Calu3 (cell line): ENCODE measurements around the gene SRPK2. TPM values are rescaled to one million over a fixed set of nuclear protein-coding genes. Genes with fewer than 3 reads are reported as not detected.

ENCODE experiments used
- BruUV-seq: library from RNA; stranded (reverse); fragments of 400-500 nt; replicated peaks from 2 replicates; lab custom pipeline; 2021; lab: Mats Ljungman, UMichigan
- CTCF ChIA-PET: fragments of 300-600 bp; sonication (Branson Sonifier 250); formaldehyde crosslinking; loops from one replicate; lab custom pipeline; 2022; ENCODE audit warnings: antibody characterized with exemption; lab: Charles Lee
- DNase-seq: peaks from one replicate; pipeline ENCODE4 v3.0.0; 2022
- H3K27ac Mint-ChIP-seq: one replicate; pipeline ENCODE4 v1.8.0; 2022; ENCODE audit warnings: mixed read lengths; ENCODE audit not compliant: unreplicated experiment
- H3K27me3 Mint-ChIP-seq: one replicate; pipeline ENCODE4 v1.8.0; 2022; ENCODE audit warnings: mixed read lengths; ENCODE audit not compliant: unreplicated experiment
- H3K36me3 Mint-ChIP-seq: one replicate; pipeline ENCODE4 v1.8.0; 2022; ENCODE audit warnings: mild to moderate bottlenecking, moderate library complexity, mixed read lengths; ENCODE audit not compliant: insufficient read depth, unreplicated experiment
- H3K4me1 Mint-ChIP-seq: one replicate; pipeline ENCODE4 v1.8.0; 2022; ENCODE audit warnings: mild to moderate bottlenecking, low read depth, mixed read lengths; ENCODE audit not compliant: unreplicated experiment
- H3K4me3 Mint-ChIP-seq: one replicate; pipeline ENCODE4 v1.8.0; 2022; ENCODE audit warnings: mild to moderate bottlenecking, low read depth, moderate library complexity, mixed read lengths; ENCODE audit not compliant: unreplicated experiment
- H3K9me3 Mint-ChIP-seq: one replicate; pipeline ENCODE4 v1.8.0; 2022; ENCODE audit warnings: low read depth, mixed read lengths; ENCODE audit not compliant: unreplicated experiment
- intact Hi-C: fragments of 100-400 bp; cut with micrococcal nuclease; formaldehyde crosslinking; loops from one replicate; pipeline ENCODE4 v1.10.0; 2022; ENCODE audit not compliant: unreplicated experiment
- total RNA-seq: library from RNA; stranded (reverse); gene quantifications from 2 replicates; pipeline ENCODE4 v1.2.3, GENCODE V29; 2022
- TF ChIP-seq, protein P1 (sequence below): fragments of 200-600 bp; IDR thresholded peaks from one replicate; pipeline ENCODE4 v1.8.0; 2022; ENCODE audit warnings: antibody characterized with exemption; ENCODE audit not compliant: unreplicated experiment

SRPK2 gene
- total RNA-seq, 1 experiment from 2014 or later: 40.2 TPM

GRCh38 chr7:105222953-105223352, 165.8 kb downstream of the SRPK2 start:
- no peaks in the 10 kb centered on the region for H3K27me3 Mint-ChIP-seq
- H3K36me3 Mint-ChIP-seq: no peaks in the 10 kb centered on the region
- no peak overlapping the region for H3K4me3 Mint-ChIP-seq
- DNase-seq: no peak
- H3K9me3 Mint-ChIP-seq: peaks cover 3% of the 10 kb centered on the region
- peaks cover 60% of the 10 kb centered on the region for H3K4me1 Mint-ChIP-seq
- CTCF ChIA-PET: no interaction called here
- TF ChIP-seq, protein P1, sequence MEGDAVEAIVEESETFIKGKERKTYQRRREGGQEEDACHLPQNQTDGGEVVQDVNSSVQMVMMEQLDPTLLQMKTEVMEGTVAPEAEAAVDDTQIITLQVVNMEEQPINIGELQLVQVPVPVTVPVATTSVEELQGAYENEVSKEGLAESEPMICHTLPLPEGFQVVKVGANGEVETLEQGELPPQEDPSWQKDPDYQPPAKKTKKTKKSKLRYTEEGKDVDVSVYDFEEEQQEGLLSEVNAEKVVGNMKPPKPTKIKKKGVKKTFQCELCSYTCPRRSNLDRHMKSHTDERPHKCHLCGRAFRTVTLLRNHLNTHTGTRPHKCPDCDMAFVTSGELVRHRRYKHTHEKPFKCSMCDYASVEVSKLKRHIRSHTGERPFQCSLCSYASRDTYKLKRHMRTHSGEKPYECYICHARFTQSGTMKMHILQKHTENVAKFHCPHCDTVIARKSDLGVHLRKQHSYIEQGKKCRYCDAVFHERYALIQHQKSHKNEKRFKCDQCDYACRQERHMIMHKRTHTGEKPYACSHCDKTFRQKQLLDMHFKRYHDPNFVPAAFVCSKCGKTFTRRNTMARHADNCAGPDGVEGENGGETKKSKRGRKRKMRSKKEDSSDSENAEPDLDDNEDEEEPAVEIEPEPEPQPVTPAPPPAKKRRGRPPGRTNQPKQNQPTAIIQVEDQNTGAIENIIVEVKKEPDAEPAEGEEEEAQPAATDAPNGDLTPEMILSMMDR: no peak
- intact Hi-C loops: no loop called here
- no TSS peak for BruUV-seq
- peak overlapping the region; percentile 3 for H3K27ac Mint-ChIP-seq

GRCh38 chr7:105219771-105220160, 169.0 kb downstream of the SRPK2 start:
- intact Hi-C loops: loop anchor here (2.0 kb wide), 1 partner anchor 59 kb away; no protein-coding TSS in a partner anchor
- Mint-ChIP-seq H3K9me3 (peaks cover 7% of the 10 kb centered on the region), H3K27ac (peak overlapping the region; percentile 68), H3K4me1 (peaks cover 66% of the 10 kb centered on the region), H3K27me3 (no peaks in the 10 kb centered on the region), H3K36me3 (peaks cover 4% of the 10 kb centered on the region), H3K4me3 (no peak overlapping the region)
- CTCF ChIA-PET: interaction anchor here (0.8 to 1.1 kb wide), 2 partner anchors 10 to 49 kb away, joined by 3 to 4 read pairs; no protein-coding TSS in a partner anchor
- TF ChIP-seq, protein P1: no peak
- no TSS peak for BruUV-seq
- DNase-seq: no peak

- Mint-ChIP-seq H3K4me3 (peak overlapping the region; percentile 27), H3K27ac (peak overlapping the region; percentile 68)
Observed at GRCh38 chr7:105218939-105219770, 169.6 kb downstream of the SRPK2 start.

DNA sequence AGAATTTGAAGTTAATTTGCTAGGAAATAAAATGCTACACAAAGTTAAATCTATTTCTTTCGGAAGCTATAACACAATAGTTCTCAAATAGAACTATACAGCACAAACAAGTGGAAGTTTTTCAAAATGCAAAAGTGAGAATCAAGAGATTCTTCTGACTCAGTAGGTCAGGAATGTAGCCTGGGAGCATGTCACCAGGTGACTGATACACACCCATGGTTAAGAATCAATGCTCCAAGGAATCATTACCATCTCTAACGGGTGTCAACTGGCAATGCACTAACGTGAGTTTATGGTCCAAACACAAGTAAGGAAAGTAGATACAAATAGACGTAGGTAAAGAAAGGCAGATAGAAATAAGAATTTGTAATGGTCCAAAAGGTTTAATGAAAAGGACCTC, 170.5 kb downstream of the SRPK2 start:
- BruUV-seq: no TSS peak
- Mint-ChIP-seq H3K4me3 (peak overlapping the region; percentile 35), H3K4me1 (peaks cover 59% of the 10 kb centered on the region), H3K27ac (peak overlapping the region; percentile 68), H3K9me3 (peaks cover 7% of the 10 kb centered on the region), H3K36me3 (peaks cover 4% of the 10 kb centered on the region), H3K27me3 (no peaks in the 10 kb centered on the region)
- peak; percentile 48 for DNase-seq
- TF ChIP-seq, protein P1: no peak
- CTCF ChIA-PET: no interaction called here
- intact Hi-C loops: loop anchor here (2.0 kb wide), 1 partner anchor 61 kb away; no protein-coding TSS in a partner anchor

More at GRCh38 chr7:105218939-105219770, 169.6 kb downstream of the SRPK2 start:
- DNase-seq: no peak
- peaks cover 61% of the 10 kb centered on the region for H3K4me1 Mint-ChIP-seq
- TF ChIP-seq, protein P1: no peak
- intact Hi-C loops: loop anchor here (2.0 kb wide), 1 partner anchor 60 kb away; no protein-coding TSS in a partner anchor
- TSS peak; percentile 69 for BruUV-seq
- peaks cover 7% of the 10 kb centered on the region for H3K9me3 Mint-ChIP-seq
- H3K27me3 Mint-ChIP-seq: no peaks in the 10 kb centered on the region
- H3K36me3 Mint-ChIP-seq: peaks cover 4% of the 10 kb centered on the region
- CTCF ChIA-PET: interaction anchor here (0.5 to 1.1 kb wide), 3 partner anchors 10 to 50 kb away, joined by 3 to 5 read pairs (median 4); no protein-coding TSS in a partner anchor
